ENCODE results near the gene FAAH.

Gene FAAH

DNA sequence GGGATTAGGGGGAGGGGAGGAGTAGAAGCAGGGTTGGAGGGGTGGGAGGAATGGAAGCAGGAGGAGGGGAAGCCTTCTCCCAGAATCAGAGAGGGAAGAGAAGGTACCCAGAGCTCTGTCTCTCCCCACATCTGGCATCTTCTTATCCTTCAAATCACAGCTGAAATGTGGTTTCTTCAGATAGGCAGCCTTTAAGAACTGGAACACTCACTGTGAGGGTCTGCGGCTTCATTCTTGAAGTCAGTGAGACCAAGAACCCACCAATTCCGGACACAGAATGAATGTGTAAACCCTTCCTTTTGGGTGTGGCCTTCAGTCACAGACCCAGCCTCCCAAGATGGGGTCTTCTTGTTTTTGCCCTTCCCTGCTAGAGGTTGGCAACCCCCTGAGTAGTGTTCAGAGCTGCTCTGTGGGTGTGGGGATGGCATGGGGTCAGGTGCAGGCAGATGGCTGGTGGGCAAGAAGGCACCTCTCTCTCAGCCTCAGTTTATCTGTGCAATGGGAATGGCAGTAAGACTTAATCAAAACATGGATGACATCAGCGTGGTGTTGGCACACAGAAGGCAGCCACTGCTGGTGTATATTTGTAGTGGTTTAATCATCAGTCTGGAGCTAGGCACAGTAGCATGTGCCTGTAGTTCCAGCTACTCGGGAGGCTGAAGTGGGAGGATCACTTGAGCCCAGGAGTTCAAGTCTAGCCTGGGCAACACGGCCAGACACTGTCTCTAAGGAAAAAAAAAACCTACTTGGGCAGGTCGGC is 7.2 kb downstream of the FAAH start:
- DNase-seq: no peak

GRCh38 chr1:46401964-46402626 is 8.0 kb downstream of the FAAH start:
- peak; percentile 86 for DNase-seq

DNA sequence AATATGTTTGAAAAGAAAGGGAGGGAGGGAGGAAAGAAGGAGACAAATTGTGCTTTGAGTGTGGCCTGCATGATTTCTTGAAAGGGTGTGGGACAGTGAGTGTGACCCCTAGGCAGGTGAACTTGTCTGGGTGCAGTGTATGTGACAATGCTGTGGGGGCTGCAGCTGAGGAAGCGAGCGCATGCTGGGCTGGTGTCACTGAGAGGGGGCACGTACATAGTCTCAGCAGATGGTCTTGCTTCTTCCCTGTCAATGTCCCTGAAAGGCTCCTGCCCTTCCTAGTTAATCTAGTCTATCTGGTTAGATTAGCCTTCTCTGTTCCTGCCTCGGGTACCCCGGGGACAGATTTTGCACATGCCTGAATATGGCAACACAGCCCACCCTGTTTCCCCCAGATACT is 9.8 kb downstream of the FAAH start:
- no peak for DNase-seq

DNA sequence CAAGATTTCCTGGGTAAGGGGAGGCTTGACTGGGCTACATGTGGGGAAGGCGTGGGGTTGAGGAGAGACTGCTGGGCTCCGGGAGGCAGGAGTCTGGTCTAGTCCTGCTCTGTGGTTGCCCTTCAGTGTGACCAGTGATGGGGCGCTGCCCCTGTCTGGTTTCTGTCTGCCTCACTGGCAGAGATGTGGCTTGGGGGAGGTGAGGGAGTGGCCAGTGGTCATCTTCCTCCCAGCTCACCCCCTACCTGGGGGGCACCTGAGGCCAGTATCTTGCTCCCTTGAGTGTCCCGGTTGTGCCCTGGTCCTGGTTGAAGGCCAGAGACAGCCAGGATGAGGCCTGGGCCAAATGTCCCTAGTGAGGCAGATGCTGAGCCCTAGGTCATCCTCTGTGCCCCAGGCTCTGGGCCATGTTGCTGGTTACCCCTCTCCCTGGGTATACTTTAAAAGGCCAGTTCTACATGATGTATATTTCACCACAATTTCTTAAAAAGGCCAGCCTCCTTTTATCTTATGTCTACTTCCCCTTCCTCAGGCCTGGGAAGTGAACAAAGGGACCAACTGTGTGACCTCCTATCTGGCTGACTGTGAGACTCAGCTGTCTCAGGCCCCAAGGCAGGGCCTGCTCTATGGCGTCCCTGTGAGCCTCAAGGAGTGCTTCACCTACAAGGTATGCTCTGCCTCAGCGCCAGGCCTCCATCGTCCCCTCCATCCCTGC is 10.5 kb downstream of the FAAH start:
- DNase-seq: no peak

- no peak for DNase-seq
These were observed 11.1 kb downstream of the FAAH start for GRCh38 chr1:46405197-46405555.

GRCh38 chr1:46405724-46406123 is 11.6 kb downstream of the FAAH start:
- DNase-seq: no peak

DNA sequence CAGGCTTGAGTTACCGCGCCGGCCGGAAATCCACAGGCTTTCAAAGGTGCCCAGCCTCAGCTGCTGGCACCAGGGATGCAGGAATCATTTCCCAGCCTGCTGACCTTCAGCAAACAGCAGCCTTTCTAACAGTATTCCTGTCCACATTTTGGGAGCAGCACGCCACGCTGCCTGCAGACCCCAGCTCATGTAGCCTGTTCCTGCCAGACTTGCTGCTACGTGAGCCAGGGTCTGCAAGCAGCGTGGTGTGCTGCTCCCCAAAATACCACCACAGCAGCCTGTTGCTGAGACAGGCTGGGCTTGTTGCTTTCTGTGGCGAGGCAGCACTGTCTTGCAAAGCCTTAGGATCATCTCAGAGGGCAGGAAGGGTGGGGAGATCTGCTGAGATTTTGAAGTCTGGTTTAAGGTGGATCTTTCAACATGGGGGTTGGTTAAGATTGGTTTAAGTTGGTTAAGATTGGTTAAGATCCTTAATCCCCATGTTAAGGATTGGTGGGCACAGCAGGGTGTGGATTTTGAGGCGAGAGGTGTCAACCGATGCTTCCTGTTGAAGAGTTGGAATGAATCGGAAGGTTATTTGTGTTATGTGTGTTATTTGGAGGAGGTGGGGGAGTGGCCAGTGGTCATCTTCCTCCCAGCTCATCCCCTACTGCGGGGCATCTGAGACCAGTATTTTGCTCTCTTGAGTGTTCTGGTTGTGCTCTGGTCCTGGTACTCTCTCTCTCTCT is 12.9 kb downstream of the FAAH start:
- DNase-seq: no peak

DNA sequence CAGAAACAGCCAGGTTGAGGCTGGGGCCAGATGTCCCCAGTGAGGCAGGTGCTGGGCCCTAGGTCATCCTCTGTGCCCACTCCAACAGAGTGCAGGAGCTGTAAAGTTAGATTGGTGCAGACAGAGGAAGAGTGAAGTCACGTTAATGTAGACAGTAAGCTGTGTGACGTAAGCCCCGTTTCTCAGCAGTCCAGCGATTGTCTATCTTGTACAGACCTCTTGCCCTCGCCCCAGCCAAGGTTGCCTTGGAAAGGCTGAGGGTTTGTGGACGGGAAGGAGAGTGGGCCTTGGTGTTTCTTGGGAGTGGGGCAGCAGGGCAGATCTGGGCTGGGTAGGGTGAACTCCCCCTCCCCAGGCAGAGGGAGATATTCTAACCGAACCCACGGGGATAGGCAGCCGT is 13.5 kb downstream of the FAAH start:
- no peak for DNase-seq

GRCh38 chr1:46408356-46409062 is 14.4 kb downstream of the FAAH start:
- DNase-seq: no peak

GRCh38 chr1:46409063-46409372 is 14.9 kb downstream of the FAAH start:
- DNase-seq: no peak

- no peak for DNase-seq
These were observed 16.3 kb downstream of the FAAH start for GRCh38 chr1:46410156-46411009.

DNA sequence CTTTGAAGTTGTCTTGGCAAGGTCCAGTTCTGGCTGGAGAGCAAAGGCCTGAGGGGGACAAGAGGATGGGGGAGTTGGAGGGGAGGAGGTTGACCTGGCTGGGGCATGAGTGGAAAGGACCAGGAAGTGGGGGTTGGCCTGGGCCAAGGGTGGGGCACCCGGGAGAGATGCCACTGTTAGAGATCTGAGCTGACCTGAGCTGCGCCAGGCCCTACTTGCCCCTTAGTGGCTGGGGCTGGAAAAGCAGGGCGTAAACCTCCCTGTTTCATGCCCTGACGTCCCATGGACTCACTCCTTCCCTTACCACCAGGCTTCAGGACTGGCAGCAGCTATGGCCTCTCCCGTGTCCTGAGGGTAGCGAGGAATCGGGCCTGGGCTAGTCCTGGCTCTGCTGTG is 16.9 kb downstream of the FAAH start:
- no peak for DNase-seq

DNA sequence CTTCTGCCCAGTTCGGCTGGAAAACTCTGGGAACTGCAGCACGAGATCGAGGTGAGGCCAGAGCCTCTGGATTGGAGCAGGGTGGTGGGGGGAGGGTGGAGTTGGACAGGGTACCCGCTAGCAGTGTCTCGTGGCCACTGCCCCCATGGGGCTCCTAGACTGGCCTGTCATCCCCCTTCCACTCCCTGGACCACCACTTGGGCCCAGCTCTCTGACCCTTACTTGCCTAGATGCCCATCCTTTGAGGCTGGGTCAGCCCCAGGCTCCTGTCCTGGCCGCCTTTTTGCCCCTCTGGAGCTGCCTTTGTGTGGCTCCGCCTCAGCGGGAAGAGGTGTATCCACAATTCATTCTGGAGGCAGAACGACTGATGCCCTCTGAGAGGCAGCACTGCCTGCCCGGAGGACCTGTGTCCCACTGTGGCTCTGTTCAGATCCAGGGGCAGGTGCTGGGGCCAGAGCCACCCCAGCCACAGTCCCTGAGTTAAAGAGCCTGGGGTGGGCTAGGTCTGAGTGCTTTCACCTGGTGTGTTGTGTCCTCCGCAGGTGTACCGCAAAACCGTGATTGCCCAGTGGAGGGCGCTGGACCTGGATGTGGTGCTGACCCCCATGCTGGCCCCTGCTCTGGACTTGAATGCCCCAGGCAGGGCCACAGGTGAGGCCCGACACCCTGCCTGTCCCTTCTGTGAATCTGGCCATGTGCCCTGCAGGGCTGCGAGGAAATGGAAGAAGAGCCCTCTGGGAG is 17.7 kb downstream of the FAAH start:
- no peak for DNase-seq

DNA sequence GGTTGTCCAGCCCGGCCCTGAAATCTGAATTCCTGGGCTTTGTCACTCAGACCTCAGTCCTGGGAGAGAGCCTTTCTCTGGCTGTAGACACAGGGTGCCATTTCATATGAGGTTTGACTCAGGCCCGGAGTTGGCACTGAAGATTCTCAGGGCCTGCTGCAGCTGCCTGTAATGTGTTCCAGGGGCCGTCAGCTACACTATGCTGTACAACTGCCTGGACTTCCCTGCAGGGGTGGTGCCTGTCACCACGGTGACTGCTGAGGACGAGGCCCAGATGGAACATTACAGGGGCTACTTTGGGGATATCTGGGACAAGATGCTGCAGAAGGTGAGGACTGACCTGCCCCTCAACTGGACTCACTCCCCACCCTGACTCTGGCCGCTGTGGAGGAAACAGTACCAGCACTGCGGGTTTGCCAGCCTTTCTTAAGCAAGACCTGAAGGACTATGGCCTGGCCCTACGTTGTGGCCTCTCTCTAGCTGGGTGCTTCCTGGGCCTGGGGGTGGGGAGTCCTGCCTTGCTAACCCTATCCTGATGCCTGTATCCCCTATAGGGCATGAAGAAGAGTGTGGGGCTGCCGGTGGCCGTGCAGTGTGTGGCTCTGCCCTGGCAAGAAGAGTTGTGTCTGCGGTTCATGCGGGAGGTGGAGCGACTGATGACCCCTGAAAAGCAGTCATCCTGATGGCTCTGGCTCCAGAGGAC is 18.9 kb downstream of the FAAH start:
- DNase-seq: no peak

- no peak for DNase-seq
These were observed 19.5 kb downstream of the FAAH start for GRCh38 chr1:46413596-46413985.

DNA sequence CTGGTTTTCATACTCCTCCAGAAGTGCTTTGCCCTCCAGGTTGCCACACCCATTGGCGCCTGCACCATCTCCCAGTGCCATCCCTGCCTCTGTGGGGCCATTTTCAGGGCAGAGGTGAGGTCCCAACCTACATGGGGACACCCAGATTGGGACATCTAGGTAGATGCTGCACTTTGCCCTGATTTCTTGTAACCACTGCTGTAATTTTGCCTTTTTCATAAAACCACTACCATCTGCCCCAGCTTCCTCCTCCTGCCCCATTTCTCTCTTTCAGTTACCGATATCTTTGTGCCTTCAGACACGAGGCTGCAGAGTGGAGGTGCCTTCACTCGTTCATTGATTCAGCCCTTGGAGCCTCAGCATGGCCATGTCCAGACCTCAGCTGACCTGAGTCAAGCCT is 21.4 kb downstream of the FAAH start:
- DNase-seq: no peak

DNA sequence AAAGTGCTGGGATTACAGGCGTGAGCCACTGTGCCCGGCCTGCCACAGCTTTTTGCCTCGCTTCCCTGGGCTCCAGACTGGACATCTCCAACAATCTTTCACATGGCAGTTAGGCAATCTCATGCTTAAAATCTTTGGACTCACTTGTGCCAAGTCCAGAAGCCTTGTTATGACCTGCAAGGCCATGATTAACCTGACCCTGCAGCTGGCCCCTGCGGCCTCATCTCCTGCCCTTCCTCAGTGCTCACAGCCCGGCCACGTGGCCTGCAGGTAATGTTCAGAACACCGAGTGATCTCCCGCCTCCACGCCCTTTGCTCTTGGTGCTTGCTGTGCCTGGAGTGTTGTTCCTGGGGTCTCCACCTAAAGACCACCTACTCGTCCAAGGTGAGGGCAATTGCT is 24.9 kb downstream of the FAAH start:
- DNase-seq: no peak

DNA sequence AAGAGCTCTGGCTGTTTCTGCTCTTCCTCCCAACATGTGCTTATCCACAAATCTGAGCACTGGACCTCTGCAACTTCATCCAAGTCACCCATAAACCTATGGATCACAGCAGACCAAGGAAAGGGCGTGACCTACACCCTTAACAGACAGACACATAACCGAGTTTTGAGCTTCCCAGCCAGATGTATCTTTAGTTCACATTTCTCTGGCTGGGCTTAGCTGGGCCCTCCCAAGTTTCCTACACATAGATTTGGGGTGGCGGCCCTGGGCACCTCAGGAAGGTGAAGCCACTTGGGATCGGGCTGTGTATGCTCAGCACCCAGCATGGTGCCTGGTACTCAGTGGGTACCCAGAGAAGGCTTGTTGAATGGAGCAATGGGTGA is 26.4 kb downstream of the FAAH start:
- DNase-seq: no peak

DNA sequence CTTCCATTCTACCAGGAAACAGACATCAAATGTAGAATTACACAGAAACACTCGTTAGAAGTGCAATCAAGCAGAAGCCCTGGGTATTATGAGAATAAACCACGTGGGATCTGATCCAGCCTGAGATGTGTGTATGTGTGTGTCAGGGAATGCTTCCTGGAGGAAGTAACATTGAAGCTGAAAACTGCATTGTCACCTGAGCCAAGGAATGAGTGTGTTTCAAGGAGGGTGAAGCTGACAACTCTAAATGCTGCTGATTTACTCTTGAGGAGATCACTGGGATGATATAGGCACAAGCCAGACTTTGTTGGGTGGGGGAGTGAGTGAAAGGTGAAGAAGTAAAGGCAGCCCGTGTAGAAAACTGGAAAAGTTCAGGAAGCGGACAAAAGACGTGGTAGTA is 27.6 kb downstream of the FAAH start:
- DNase-seq: no peak

- no peak for DNase-seq
These were observed 28.2 kb downstream of the FAAH start for GRCh38 chr1:46422261-46422871.
